GM19468 (cell line): ENCODE measurements around the gene SLIT1.

Experiments used
- ATAC-seq: cut with Tn5 transposase; IDR thresholded peaks from one replicate; pipeline ENCODE4 v1.9.1; 2021; ENCODE audit warnings: mild to moderate bottlenecking, moderate library complexity, moderate number of reproducible peaks; ENCODE audit not compliant: unreplicated experiment; ENCODE audit errors: extremely low read depth

The SLIT1 gene

GRCh38 chr10:97204826-97205679, 19.3 kb upstream of the SLIT1 start:
- no peak for ATAC-seq

DNA sequence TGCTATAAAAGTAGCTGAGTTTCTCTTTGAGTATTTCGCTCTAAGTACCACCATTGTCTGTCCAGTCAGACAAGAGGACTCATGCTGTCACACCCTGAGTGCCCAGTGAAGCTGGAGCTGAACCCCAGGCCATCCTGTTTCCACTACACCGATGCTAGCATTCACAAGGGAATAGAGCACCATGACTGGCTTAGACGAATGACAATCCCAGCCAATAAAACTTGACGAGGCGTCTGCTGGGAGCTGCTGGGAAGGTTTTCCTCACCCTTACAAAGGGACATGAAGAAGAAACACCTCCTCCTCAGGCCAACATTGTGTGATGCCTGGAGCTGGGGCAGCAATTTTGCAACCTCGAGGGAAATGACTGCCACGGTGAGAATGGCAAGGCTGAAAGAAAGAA, 17.5 kb upstream of the SLIT1 start:
- ATAC-seq = no peak

DNA sequence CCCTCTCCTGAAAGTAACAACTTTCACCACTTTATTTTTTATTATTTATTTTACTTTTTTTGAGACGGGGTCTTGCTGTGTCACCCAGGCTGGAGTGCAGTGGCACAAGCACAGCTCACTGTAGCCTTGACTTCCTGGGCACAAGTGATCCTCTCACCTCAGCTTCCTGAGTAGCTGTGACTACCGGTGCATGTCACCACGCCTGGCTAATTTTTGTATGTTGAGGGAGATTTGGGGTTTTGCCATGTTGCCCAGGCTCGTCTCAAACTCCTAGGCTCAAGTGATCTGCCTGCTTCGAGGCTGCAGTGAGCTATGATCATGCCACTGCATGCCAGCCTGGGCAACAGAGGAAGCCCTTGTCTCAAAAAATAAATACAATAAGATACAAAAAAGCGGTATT, 14.9 kb upstream of the SLIT1 start:
- no peak for ATAC-seq

DNA sequence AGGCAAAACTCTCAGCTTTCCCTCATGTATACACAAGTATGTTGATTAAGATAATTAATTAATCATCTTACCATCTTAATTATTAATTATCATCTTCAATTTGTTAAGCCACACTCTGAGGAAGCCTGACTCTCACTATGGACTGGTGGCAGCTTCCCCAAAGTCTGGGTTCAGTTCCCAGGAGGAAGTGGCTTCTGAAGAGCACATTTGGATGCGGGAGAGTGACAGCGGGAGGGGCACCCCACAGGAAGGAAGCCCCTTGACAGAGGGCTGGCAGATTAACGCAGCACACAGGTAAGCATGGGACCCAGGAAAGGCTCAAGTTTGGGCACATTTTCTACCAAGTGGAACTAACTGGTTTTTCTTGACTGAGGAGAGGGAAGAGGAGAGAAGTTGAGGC, 13.4 kb upstream of the SLIT1 start:
- no peak for ATAC-seq

GRCh38 chr10:97197030-97197500, 11.3 kb upstream of the SLIT1 start:
- no peak for ATAC-seq

GRCh38 chr10:97196223-97197029, 10.7 kb upstream of the SLIT1 start:
- ATAC-seq = no peak

DNA sequence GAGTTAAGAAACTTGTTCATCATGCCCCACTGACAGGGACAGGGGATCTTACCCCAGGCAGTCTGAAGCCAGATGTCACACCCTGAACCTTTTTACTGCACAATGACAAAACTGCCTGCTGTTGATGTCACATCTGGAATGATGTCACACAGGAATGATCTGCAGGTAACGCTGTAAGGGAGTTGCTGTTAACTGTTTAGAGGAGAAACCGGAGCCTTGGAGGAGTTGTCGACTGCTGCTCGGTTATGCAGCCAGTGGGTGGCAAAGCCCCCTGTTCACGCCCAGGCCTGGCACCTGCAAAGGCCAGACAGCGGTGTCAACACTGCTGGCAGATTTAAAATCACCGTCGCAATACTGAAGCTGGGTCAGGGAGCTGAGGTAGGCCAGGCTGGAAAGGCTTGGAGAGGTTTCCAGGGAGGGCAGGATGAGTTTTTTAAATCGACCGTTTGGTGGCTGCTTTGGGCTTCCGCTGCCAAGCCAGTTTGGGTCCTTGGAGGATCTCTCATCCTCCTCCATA, 10.0 kb upstream of the SLIT1 start:
- ATAC-seq = no peak

DNA sequence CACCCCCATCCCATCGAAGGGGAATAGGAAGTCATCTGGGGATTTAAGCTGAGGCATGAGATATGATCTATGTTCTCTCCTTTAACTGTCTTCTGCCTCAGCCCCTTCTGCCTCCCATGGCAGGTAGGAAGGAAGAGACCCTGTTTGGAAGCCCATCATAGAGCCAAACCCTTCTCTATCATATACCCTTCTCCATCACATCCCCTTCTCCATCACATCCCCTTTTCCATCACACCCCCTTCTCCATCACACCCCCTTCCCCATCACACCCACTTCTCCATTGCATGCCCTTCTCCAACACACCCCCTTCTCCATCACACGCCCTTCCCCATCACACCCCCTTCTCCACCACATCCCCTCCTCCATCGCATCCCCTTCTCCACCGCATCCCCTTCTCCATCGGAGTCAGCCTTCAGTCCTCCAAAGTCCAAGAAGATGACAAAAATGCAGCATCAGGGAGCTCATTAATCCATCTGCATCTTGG, 7.2 kb upstream of the SLIT1 start:
- ATAC-seq = no peak

- no peak for ATAC-seq
Observed at GRCh38 chr10:97190450-97190849, 4.7 kb upstream of the SLIT1 start.

DNA sequence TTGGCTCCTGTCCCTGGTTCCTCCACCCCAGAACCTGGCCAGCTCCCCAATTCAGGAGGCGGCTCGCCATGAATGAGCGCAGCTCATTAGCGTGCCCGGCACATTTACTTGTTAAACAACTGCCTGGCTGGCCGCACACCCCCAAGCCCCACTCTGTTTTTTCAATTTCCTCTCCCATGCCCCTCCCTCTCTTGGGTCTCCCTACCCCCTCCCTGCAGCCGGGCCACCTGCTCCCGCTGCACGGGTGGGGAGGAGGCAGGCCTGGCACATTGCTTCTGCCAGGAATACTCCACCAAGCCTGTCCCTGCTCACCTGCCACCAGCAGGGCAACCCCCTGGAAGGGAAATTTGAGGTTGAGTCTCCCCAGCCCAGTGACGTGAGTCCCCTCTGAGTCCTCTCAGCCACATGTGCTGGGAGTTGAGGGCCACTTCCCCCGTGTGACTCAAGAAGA, 2.5 kb upstream of the SLIT1 start:
- no peak for ATAC-seq

GRCh38 chr10:97186911-97187310, 1.2 kb upstream of the SLIT1 start:
- ATAC-seq = no peak

DNA sequence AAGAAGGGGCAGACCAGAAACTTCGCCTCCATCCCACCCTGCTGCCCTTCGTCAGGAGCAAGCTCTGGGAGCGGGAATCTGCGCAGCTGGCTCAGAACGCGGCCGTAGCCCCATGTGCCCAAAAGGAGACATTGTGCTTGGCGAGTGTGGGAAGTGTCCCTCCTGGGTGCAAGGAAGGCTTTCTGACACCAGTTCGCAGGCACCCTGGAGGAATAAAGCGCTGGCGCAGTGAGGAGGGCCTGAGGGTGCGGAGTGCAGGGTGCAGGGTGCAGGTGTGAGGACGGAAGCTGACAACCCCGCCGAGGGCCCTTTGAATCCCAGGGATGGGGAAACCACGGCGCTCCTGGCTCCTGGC, 811 bp downstream of the SLIT1 start:
- ATAC-seq = no peak

- no peak for ATAC-seq
Observed at GRCh38 chr10:97183314-97183713, 2.4 kb downstream of the SLIT1 start.

GRCh38 chr10:97182288-97182990, 3.3 kb downstream of the SLIT1 start:
- ATAC-seq = no peak

GRCh38 chr10:97180986-97181385, 4.8 kb downstream of the SLIT1 start:
- no peak for ATAC-seq

- ATAC-seq = no peak
Observed at GRCh38 chr10:97180363-97180755, 5.4 kb downstream of the SLIT1 start.

DNA sequence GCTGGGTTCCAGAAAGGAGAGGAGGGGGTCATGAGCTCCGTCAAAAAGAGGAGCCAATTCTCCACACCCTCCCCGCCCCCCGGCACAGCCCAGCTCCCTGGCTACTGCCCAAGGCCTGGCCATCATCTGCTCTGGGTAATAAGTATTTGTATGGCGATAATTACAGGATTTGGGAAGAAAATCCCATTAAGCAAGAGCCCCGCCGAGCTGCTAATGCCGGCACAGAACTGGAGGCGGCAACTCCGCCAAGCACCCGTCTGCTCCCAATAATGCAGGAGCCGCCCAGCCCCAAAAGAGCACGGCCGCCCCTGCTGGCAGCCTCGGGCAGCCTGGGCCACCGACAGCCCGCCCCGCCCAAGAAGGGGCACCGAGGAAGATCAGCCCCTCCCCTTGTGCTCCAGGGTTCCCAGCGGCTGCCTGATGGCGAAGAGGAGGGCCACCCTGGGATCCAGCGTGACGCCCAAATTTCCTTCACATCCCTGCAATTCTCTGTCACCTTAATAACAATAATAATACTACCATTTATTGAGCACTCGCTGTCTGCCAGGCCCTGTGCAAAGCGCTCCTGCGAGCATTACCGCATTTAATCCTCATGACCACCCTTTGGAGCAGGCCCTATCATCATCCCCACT, 5.9 kb downstream of the SLIT1 start:
- ATAC-seq = no peak

DNA sequence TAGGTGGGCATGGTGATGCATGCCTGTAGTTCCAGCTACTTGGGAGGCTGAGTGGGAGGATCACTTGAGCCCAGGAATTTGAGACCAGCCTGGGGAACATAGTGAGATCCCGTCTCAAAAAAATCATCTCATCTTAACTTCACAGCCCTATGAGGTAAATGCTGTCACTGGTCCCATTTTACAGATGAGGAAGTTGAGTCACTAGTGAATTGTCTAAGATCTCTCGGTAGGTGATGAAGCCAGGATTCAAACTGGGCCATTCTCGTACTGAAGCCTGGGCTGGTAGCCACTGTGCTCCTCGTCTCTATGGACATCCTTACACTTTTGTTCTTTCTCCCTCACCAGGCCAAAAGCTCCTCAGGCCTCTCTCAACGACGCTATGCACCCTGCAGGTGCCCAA, 6.4 kb downstream of the SLIT1 start:
- ATAC-seq = no peak

- no peak for ATAC-seq
Observed at GRCh38 chr10:97178074-97178473, 7.7 kb downstream of the SLIT1 start.

DNA sequence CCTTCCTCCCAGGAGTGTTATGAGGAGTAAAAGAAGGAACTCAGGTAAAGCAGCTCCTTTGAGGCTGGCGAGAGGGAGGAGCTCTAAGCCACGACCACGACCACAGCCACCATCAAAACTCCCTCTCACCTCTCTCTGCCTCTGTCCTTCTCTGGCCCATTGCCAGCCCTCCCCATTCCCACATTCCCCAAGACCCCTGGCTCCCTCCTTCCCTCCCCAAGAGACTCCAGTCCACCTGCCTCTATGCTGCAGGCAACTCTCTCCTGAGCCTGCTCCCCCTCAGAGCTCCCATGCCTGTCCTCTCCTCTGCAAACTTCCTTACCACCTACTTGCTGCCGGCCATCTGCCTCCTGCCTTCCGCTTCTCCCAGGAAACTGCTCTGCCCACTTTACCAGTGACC, 9.5 kb downstream of the SLIT1 start:
- no peak for ATAC-seq
